IMR-90 (cell line): Measurements from ENCODE around the gene PMIS2. TPM values are rescaled to one million over a fixed set of nuclear protein-coding genes. Genes with fewer than 3 reads are reported as not detected.

Experiments used
- ATAC-seq: fragments of 200-7000 bp; cut with Tn5 transposase; 2 replicates; pipeline ENCODE4 v1.9.1; 2020; ENCODE audit warnings: low read depth, mild to moderate bottlenecking, moderate library complexity
- BruUV-seq: library from RNA; stranded (reverse); fragments of 400-500 nt; replicated peaks from 2 replicates; lab custom pipeline; 2021; lab: Mats Ljungman, UMichigan
- CTCF ChIA-PET: fragments of 300-600 bp; formaldehyde crosslinking; extraction: SDS; loops from one replicate; lab custom pipeline; 2021; ENCODE audit warnings: antibody characterized with exemption; lab: Yijun Ruan, JAX
- POLR2A ChIA-PET: fragments of 300-600 bp; sonication (Branson Sonifier 250); formaldehyde crosslinking; loops from one replicate; lab custom pipeline; 2022; ENCODE audit warnings: antibody characterized with exemption; ENCODE audit not compliant: unreplicated experiment; lab: Charles Lee
- DNase-seq: peaks from one replicate; pipeline ENCODE4 v3.0.0; 2013
- H2AFZ ChIP-seq: replicated peaks from 2 replicates; pipeline ENCODE3; 2013; ENCODE audit warnings: low read length, mild to moderate bottlenecking; ENCODE audit not compliant: poor library complexity
- H2AK5ac ChIP-seq: 2 replicates; pipeline ENCODE4 v1.6.1; 2013; ENCODE audit warnings: low read depth, low read length, inconsistent platforms
- H2AK9ac ChIP-seq: replicated peaks from 2 replicates; pipeline ENCODE3; 2013; ENCODE audit warnings: mild to moderate bottlenecking, low read depth, low read length, moderate library complexity; ENCODE audit not compliant: poor library complexity
- H2BK120ac ChIP-seq: 2 replicates; pipeline ENCODE4 v1.6.1; 2013; ENCODE audit warnings: low read depth, low read length, inconsistent platforms
- H2BK15ac ChIP-seq: 3 replicates; pipeline ENCODE4 v1.6.1; 2013; ENCODE audit warnings: low read depth, low read length, inconsistent platforms
- H2BK20ac ChIP-seq: 2 replicates; pipeline ENCODE4 v1.6.1; 2013; ENCODE audit warnings: low read depth, mild to moderate bottlenecking, inconsistent platforms, low read length, moderate library complexity
- H2BK5ac ChIP-seq: 2 replicates; pipeline ENCODE4 v1.6.1; 2013; ENCODE audit warnings: mild to moderate bottlenecking, low read depth, low read length, inconsistent platforms; ENCODE audit not compliant: poor library complexity, severe bottlenecking
- H3K14ac ChIP-seq: replicated peaks from 2 replicates; pipeline ENCODE4 v1.6.1; 2013; ENCODE audit warnings: low read depth, low read length, inconsistent platforms
- H3K18ac ChIP-seq: 2 replicates; pipeline ENCODE4 v1.6.1; 2013; ENCODE audit warnings: low read depth, low read length, control low read depth
- H3K23ac ChIP-seq: 2 replicates; pipeline ENCODE4 v1.6.1; 2013; ENCODE audit warnings: low read depth, low read length, inconsistent platforms
- H3K27ac ChIP-seq: 2 replicates; pipeline ENCODE4 v1.5.1; 2013; ENCODE audit warnings: mild to moderate bottlenecking, control low read depth, low read length; ENCODE audit not compliant: insufficient read depth
- H3K27me3 ChIP-seq: 2 replicates; pipeline ENCODE4 v1.6.1; 2013; ENCODE audit warnings: low read length; ENCODE audit not compliant: control insufficient read depth, insufficient read depth
- H3K36me3 ChIP-seq: 2 replicates; pipeline ENCODE4 v1.6.1; 2013; ENCODE audit warnings: low read length, mixed read lengths; ENCODE audit not compliant: control insufficient read depth, insufficient read depth
- H3K4ac ChIP-seq: 2 replicates; pipeline ENCODE4 v1.6.1; 2013; ENCODE audit warnings: low read depth, low read length, inconsistent platforms
- H3K4me1 ChIP-seq: 2 replicates; pipeline ENCODE4 v1.6.1; 2013; ENCODE audit warnings: low read length, mixed read lengths; ENCODE audit not compliant: control insufficient read depth, insufficient read depth
- H3K4me2 ChIP-seq: 2 replicates; pipeline ENCODE4 v1.6.1; 2013; ENCODE audit warnings: low read depth, mild to moderate bottlenecking, control low read depth, low read length, moderate library complexity
- H3K4me3 ChIP-seq: 2 replicates; pipeline ENCODE4 v1.5.1; 2013; ENCODE audit warnings: low read depth, mild to moderate bottlenecking, control low read depth, low read length, moderate library complexity; ENCODE audit not compliant: insufficient read depth
- H3K56ac ChIP-seq: 2 replicates; pipeline ENCODE4 v1.6.1; 2013; ENCODE audit warnings: low read length, inconsistent platforms; ENCODE audit not compliant: insufficient read depth; ENCODE audit errors: extremely low read depth
- H3K79me1 ChIP-seq, 2 experiments: 2 replicates each; pipeline ENCODE4 v1.6.1; 2013; ENCODE audit warnings: low read length in 2 of 2, inconsistent platforms in 1 of 2, low read depth in 1 of 2
- H3K9ac ChIP-seq: 2 replicates; pipeline ENCODE4 v1.6.1; 2013; ENCODE audit warnings: low read depth, low read length, control low read depth
- H3K9me1 ChIP-seq: 2 replicates; pipeline ENCODE4 v1.6.1; 2013; ENCODE audit warnings: low read length, inconsistent platforms; ENCODE audit not compliant: insufficient read depth
- H3K9me3 ChIP-seq: 2 replicates; pipeline ENCODE4 v1.6.1; 2013; ENCODE audit warnings: low read length; ENCODE audit not compliant: control insufficient read depth, insufficient read depth
- H4K20me1 ChIP-seq: 2 replicates; pipeline ENCODE4 v1.6.1; 2013; ENCODE audit warnings: low read length, inconsistent platforms; ENCODE audit not compliant: insufficient read depth
- H4K5ac ChIP-seq: 2 replicates; pipeline ENCODE4 v1.6.1; 2013; ENCODE audit warnings: mild to moderate bottlenecking, low read depth, low read length, control low read depth
- H4K8ac ChIP-seq, 2 experiments: 2 replicates each; pipeline ENCODE4 v1.6.1; 2013; ENCODE audit warnings: low read depth in 2 of 2, low read length in 2 of 2, control low read depth in 1 of 2, inconsistent platforms in 1 of 2
- H4K91ac ChIP-seq: 2 replicates; pipeline ENCODE4 v1.6.1; 2013; ENCODE audit warnings: low read depth, low read length, inconsistent platforms; ENCODE audit not compliant: insufficient read depth
- NFE2L2 ChIP-seq: fragments of 150-350 bp; IDR thresholded peaks from 2 replicates; pipeline ENCODE4 v1.6.1; 2016; ENCODE audit warnings: low read depth, mild to moderate bottlenecking, low read length
- WGBS, 2 experiments: methylation state at CpG; one replicate each; pipeline versions ENCODE4 v1.1.5 to v1.1.7; 2013; ENCODE audit warnings: missing lambda C conversion rate in 2 of 2; ENCODE audit not compliant: insufficient read length in 1 of 2; ENCODE audit errors: extremely low coverage in 2 of 2; 5-methylcytosine and 5-hydroxymethylcytosine counted together
- dilution Hi-C: fragments of 300-500 bp; cut with HindIII; formaldehyde crosslinking; loops from one replicate; pipeline ENCODE4 v1.14.3; 2018; ENCODE audit warnings: low sequenced_read_pairs; ENCODE audit not compliant: unreplicated experiment
- in situ Hi-C: fragments of 300-500 bp; cut with MboI; formaldehyde crosslinking; loops from 3 replicates; pipeline ENCODE4 v1.14.3; 2019; ENCODE audit warnings: low sequenced_read_pairs, inconsistent platforms, mixed read lengths
- intact Hi-C: fragments of 100-400 bp; cut with micrococcal nuclease; formaldehyde crosslinking; loops from 2 replicates; pipeline ENCODE4 v1.10.0; 2022
- polyA plus RNA-seq, 3 experiments: library from polyadenylated mRNA; depleted of rRNA; stranded (reverse); fragments of >200 nt; gene quantifications; 2 replicates each; pipeline ENCODE4 v1.2.3, GENCODE V29; 2012; ENCODE audit warnings: low replicate concordance in 1 of 3
- total RNA-seq: library from RNA; depleted of rRNA; stranded (reverse); fragments of >200 nt; gene quantifications from 2 replicates; pipeline ENCODE4 v1.2.3, GENCODE V29; 2012

PMIS2 gene
- total and polyA plus RNA-seq, 2 of the 4 experiments (the other 2 are of a cell fraction): not detected

GRCh38 chr19:35557539-35558399 lies 28.2 kb upstream of the PMIS2 start:
- peak overlapping the region; percentile 52 for H3K4me3 ChIP-seq
- DNase-seq (peak; percentile 33), ATAC-seq (peak; percentile 87)
- 11% methylated on average over 18 of the region's 60 CpGs; no CpG with 5 or more reads in 1 of the 2 experiments for WGBS, 2 experiments
- H4K5ac ChIP-seq: no peak overlapping the region
- no peak overlapping the region for H3K18ac ChIP-seq
- H4K20me1 ChIP-seq: no peaks in the 10 kb centered on the region
- no peak overlapping the region for H4K8ac ChIP-seq
- peak overlapping the region; percentile 75 for H2AK9ac ChIP-seq
- no peak overlapping the region for H3K56ac ChIP-seq
- H3K9me3 ChIP-seq: no peaks in the 10 kb centered on the region
- no TSS peak for BruUV-seq
- H3K4me1 ChIP-seq: no peaks in the 10 kb centered on the region
- H3K4me2 ChIP-seq: peak overlapping the region; percentile 97
- no peak overlapping the region for H2BK120ac ChIP-seq
- no peak for TF ChIP-seq NFE2L2
- H2AFZ ChIP-seq: peak overlapping the region; percentile 90
- H3K9me1 ChIP-seq: 0 out of 2 replicates have a peak, but pooled peaks cover 3% of the 10 kb centered on the region
- H2AK5ac ChIP-seq: no peak overlapping the region
- H3K27me3 ChIP-seq: peaks cover 52% of the 10 kb centered on the region
- H2BK15ac ChIP-seq: no peak overlapping the region
- H3K9ac ChIP-seq: no peak overlapping the region
- no peak overlapping the region for H2BK20ac ChIP-seq
- CTCF ChIA-PET: interaction anchor here (1.6 kb wide), 1 partner anchor 10 kb away, joined by 6 read pairs; no protein-coding TSS in a partner anchor
- no peak overlapping the region for H3K14ac ChIP-seq
- POLR2A ChIA-PET: no interaction called here
- no peak overlapping the region for H3K4ac ChIP-seq
- dilution Hi-C loops: no loop called here
- intact Hi-C loops: no loop called here
- in situ Hi-C loops: no loop called here
- no peak overlapping the region for H2BK5ac ChIP-seq
- H3K79me1 ChIP-seq: no peaks in the 10 kb centered on the region
- H3K27ac ChIP-seq: no peak overlapping the region
- no peak overlapping the region for H3K23ac ChIP-seq
- no peaks in the 10 kb centered on the region for H3K36me3 ChIP-seq
- H4K91ac ChIP-seq: no peak overlapping the region
